ENCODE measurements around the gene DKK1. TPM values are rescaled to one million over a fixed set of nuclear protein-coding genes. Genes with fewer than 3 reads are reported as not detected.

Gene DKK1, protein sequence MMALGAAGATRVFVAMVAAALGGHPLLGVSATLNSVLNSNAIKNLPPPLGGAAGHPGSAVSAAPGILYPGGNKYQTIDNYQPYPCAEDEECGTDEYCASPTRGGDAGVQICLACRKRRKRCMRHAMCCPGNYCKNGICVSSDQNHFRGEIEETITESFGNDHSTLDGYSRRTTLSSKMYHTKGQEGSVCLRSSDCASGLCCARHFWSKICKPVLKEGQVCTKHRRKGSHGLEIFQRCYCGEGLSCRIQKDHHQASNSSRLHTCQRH
- total RNA-seq (2016; rRNA removed; fragmentation: Illumina TruSeq; extraction: Trizol) (143 and 262 TPM in 2 replicates), polyA plus RNA-seq (2011; rRNA removed) (52.9 and 123 TPM in 2 replicates), polyA minus RNA-seq (2011; rRNA and poly(A)+ RNA removed; ENCODE audit: low replicate concordance) (32.2 and 34.1 TPM in 2 replicates), Bru-seq, nascent RNA (percentile 89 among the genes with signal in this experiment), BruChase-seq, experiment 1, labeled RNA remaining after a 6-hour chase (percentile 91 among the genes with signal in this experiment), BruChase-seq, experiment 2, labeled RNA remaining after a 2-hour chase (percentile 90 among the genes with signal in this experiment)
- 170 and 175 TPM in 2 replicates for total RNA-seq (2016; cell fraction: cytosol; rRNA removed; fragmentation: Illumina TruSeq; extraction: Trizol; ENCODE audit: low read depth)
- total RNA-seq (2016; cell fraction: insoluble cytoplasmic fraction; rRNA removed; fragmentation: Illumina TruSeq; extraction: Trizol) = 140 and 239 TPM in 2 replicates
- 116 and 117 TPM in 2 replicates for total RNA-seq (2016; cell fraction: membrane; rRNA removed; fragmentation: Illumina TruSeq; extraction: Trizol)
- 264 and 293 TPM in 2 replicates for total RNA-seq (2016; cell fraction: nucleus; rRNA removed; fragmentation: Illumina TruSeq; extraction: Trizol)
- polyA plus RNA-seq (2011; cell fraction: cytosol; rRNA removed) = 52.9 and 64.6 TPM in 2 replicates
- polyA plus RNA-seq (2011; cell fraction: nucleus; rRNA removed) = 25.1 and 31.9 TPM in 2 replicates
- 18.4 and 75.9 TPM in 2 replicates for polyA plus RNA-seq (2012)
- 25.2 and 32.2 TPM in 2 replicates for polyA plus RNA-seq (2016; cell fraction: cytosol; fragmentation: Illumina TruSeq; extraction: Trizol; ENCODE audit: low read depth)
- 160 TPM in 2 replicates for polyA plus RNA-seq (2016; cell fraction: insoluble cytoplasmic fraction; fragmentation: Illumina TruSeq; extraction: Trizol; ENCODE audit: low read depth)
- 33.1 and 42.9 TPM in 2 replicates for polyA plus RNA-seq (2016; cell fraction: membrane; fragmentation: Illumina TruSeq; extraction: Trizol; ENCODE audit: low read depth)
- polyA plus RNA-seq (2016; cell fraction: nucleus; fragmentation: Illumina TruSeq; extraction: Trizol; ENCODE audit: insufficient read depth, low read depth) = 469 and 518 TPM in 2 replicates
- 31.8 and 36.1 TPM in 2 replicates for polyA minus RNA-seq (2011; cell fraction: cytosol; rRNA and poly(A)+ RNA removed)
- polyA minus RNA-seq (2011; cell fraction: nucleus; rRNA and poly(A)+ RNA removed) = 28.0 and 41.8 TPM in 2 replicates
- long read RNA-seq, experiment 1, transcript DKK1-201 (4 exons, 1,790 nt) = major isoform, 430 of 457 reads
- long read RNA-seq, experiment 1, partial matches to known transcripts = 16 of 457 reads
- long read RNA-seq, experiment 1, other reads (novel, unspliced or antisense) = 11 of 457 reads
- long read RNA-seq, experiment 2, transcript DKK1-201 (4 exons, 1,790 nt) = major isoform, 70 of 88 reads
- long read RNA-seq, experiment 2, partial matches to known transcripts = 4 of 88 reads
- long read RNA-seq, experiment 2, other reads (novel, unspliced or antisense) = 14 of 88 reads

DNA sequence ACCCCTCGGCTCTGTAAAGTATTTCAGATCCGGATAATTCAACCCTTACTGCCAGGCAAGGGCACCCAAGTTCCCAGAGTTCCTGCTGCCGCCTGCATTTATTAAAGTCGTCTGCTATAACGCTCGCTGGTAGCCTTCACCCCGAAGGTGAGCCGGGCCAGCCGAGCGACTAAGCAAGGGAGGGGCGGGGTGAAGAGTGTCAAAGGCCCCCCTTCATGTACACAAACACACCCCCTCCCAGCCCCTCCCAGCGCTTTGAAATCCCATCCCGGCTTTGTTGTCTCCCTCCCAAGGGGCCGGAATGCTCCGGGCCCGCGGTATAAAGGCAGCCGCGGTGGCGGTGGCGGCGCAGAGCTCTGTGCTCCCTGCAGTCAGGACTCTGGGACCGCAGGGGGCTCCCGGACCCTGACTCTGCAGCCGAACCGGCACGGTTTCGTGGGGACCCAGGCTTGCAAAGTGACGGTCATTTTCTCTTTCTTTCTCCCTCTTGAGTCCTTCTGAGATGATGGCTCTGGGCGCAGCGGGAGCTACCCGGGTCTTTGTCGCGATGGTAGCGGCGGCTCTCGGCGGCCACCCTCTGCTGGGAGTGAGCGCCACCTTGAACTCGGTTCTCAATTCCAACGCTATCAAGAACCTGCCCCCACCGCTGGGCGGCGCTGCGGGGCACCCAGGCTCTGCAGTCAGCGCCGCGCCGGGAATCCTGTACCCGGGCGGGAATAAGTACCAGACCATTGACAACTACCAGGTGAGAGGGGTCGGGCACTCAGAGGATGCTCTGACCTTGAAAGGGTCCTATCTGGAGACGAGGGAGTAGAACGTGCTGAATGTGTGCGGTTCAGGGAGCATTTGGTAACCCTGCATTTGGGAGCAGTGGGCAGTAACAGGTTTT, at the start of gene DKK1:
Gene DKK1 (plus strand): TSS at position 349 of the 889 bp plus-strand sequence. CDS start 154 bp downstream, at position 503.
- Histone ChIP-seq H3K36me3 (replicated peaks in 1 of 2; ENCODE audit: control insufficient read depth in 1 of 2, insufficient read depth in 2 of 2, low read length in 2 of 2) (no peaks in the 10 kb centered on the region), H3K79me2 (ENCODE audit: insufficient read depth, low read length) (peaks cover 2% of the 10 kb centered on the region), H4K20me1 (ENCODE audit: insufficient read depth, low read length) (no peaks in the 10 kb centered on the region), H3K9me3 (ENCODE audit: low read length) (no peaks in the 10 kb centered on the region), H3K27ac (ENCODE audit: extremely low read length, insufficient read depth, low read length) (peak within 1 kb of the TSS; percentile 61), H3K4me2 (ENCODE audit: low read depth, low read length) (peak within 1 kb of the TSS; percentile 89), H3K9ac (ENCODE audit: insufficient read depth, low read depth, low read length) (peak within 1 kb of the TSS; percentile 62), H3K4me3 (replicated peaks in 1 of 3; ENCODE audit: insufficient read depth in 1 of 3, low read depth in 2 of 3, low read length in 3 of 3) (peak within 1 kb of the TSS; percentile 59 to 77 (median 68)), H3K4me1 (ENCODE audit: insufficient read depth, low read length) (peaks cover 49% of the 10 kb centered on the region), H2AFZ (ENCODE audit: low read length) (no peak within 1 kb of the TSS), H3K27me3 (ENCODE audit: control insufficient read depth in 1 of 2, insufficient read depth in 2 of 2, low read length in 2 of 2) (peaks cover 0 to 13% of the 10 kb centered on the region in 2 experiments; a peak in 2 of 5 replicates)
- peak; percentile 94 for ATAC-seq
- no TSS peak for BruUV-seq (replicated peaks)
- ChIA-PET CTCF (ENCODE audit: low intra/inter-chr PET ratio, low total read pairs) (interaction anchor here (0.6 to 3.0 kb wide), 2 partner anchors 55 to 175 kb away, joined by 3 to 27 read pairs; no protein-coding TSS in a partner anchor), POLR2A (interaction anchor here (0.7 to 1.1 kb wide), 3 partner anchors 52 to 173 kb away, joined by 3 to 8 read pairs (median 3); no protein-coding TSS in a partner anchor)
- DNase-seq (ENCODE audit: low spot score) = peak; percentile 91
- FAIRE-seq = no peak
- under 1% methylated on average over 45 of the region's 55 CpGs for WGBS (ENCODE audit: low lambda C conversion rate)
- intact Hi-C loops (cut with micrococcal nuclease; ENCODE audit: unreplicated experiment) = loop anchor here (1.0 to 2.0 kb wide), 3 partner anchors 19 to 175 kb away; no protein-coding TSS in a partner anchor
- in situ Hi-C loops (cut with HindIII; ENCODE audit: extremely low pct_ligation_motif_present, low pct_unique_long_range_greater_than_20kb) = loop anchor here (5.0 to 10.0 kb wide), 3 partner anchors 173 to 468 kb away; no protein-coding TSS in a partner anchor
- no peak for TF ChIP-seq SP2 (CRISPR knock-in tag; IDR thresholded peaks at IDR 0.05)
- no peak for TF ChIP-seq ZC3H4 (CRISPR knock-in tag; IDR thresholded peaks at IDR 0.05; ENCODE audit: borderline replicate concordance)
- TF ChIP-seq, protein P1, sequence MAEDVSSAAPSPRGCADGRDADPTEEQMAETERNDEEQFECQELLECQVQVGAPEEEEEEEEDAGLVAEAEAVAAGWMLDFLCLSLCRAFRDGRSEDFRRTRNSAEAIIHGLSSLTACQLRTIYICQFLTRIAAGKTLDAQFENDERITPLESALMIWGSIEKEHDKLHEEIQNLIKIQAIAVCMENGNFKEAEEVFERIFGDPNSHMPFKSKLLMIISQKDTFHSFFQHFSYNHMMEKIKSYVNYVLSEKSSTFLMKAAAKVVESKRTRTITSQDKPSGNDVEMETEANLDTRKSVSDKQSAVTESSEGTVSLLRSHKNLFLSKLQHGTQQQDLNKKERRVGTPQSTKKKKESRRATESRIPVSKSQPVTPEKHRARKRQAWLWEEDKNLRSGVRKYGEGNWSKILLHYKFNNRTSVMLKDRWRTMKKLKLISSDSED (CRISPR knock-in tag; IDR thresholded peaks at IDR 0.05) = no peak
- peak; percentile 61; the same call in 1 of the 2 replicates for TF ChIP-seq CCDC6 (CRISPR knock-in tag; IDR thresholded peaks at IDR 0.05)
- TF ChIP-seq, protein P2, sequence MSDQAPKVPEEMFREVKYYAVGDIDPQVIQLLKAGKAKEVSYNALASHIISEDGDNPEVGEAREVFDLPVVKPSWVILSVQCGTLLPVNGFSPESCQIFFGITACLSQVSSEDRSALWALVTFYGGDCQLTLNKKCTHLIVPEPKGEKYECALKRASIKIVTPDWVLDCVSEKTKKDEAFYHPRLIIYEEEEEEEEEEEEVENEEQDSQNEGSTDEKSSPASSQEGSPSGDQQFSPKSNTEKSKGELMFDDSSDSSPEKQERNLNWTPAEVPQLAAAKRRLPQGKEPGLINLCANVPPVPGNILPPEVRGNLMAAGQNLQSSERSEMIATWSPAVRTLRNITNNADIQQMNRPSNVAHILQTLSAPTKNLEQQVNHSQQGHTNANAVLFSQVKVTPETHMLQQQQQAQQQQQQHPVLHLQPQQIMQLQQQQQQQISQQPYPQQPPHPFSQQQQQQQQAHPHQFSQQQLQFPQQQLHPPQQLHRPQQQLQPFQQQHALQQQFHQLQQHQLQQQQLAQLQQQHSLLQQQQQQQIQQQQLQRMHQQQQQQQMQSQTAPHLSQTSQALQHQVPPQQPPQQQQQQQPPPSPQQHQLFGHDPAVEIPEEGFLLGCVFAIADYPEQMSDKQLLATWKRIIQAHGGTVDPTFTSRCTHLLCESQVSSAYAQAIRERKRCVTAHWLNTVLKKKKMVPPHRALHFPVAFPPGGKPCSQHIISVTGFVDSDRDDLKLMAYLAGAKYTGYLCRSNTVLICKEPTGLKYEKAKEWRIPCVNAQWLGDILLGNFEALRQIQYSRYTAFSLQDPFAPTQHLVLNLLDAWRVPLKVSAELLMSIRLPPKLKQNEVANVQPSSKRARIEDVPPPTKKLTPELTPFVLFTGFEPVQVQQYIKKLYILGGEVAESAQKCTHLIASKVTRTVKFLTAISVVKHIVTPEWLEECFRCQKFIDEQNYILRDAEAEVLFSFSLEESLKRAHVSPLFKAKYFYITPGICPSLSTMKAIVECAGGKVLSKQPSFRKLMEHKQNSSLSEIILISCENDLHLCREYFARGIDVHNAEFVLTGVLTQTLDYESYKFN (CRISPR knock-in tag; conservative IDR thresholded peaks at IDR 0.05) = peak; percentile 70
- TF ChIP-seq, protein P3, sequence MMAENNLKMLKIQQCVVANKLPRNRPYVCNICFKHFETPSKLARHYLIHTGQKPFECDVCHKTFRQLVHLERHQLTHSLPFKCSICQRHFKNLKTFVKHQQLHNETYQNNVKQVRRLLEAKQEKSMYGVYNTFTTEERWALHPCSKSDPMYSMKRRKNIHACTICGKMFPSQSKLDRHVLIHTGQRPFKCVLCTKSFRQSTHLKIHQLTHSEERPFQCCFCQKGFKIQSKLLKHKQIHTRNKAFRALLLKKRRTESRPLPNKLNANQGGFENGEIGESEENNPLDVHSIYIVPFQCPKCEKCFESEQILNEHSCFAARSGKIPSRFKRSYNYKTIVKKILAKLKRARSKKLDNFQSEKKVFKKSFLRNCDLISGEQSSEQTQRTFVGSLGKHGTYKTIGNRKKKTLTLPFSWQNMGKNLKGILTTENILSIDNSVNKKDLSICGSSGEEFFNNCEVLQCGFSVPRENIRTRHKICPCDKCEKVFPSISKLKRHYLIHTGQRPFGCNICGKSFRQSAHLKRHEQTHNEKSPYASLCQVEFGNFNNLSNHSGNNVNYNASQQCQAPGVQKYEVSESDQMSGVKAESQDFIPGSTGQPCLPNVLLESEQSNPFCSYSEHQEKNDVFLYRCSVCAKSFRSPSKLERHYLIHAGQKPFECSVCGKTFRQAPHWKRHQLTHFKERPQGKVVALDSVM (CRISPR knock-in tag; IDR thresholded peaks at IDR 0.05) = peak; percentile 53; the same call in 1 of the 2 replicates
- no peak for TF ChIP-seq SNAI1 (CRISPR knock-in tag; IDR thresholded peaks at IDR 0.05; ENCODE audit: borderline replicate concordance)

Data from HepG2 (cell line).